H1 (cell line): ENCODE results near the gene SSNA1. TPM values are rescaled to one million over a fixed set of nuclear protein-coding genes. Genes with fewer than 3 reads are reported as not detected.

Experiments
- CREB1 ChIP-seq: IDR thresholded peaks from 2 replicates; pipeline ENCODE4 v1.6.1; 2012; ENCODE audit warnings: inconsistent platforms
- GTF2F1 ChIP-seq: IDR thresholded peaks from 2 replicates; pipeline ENCODE4 v1.6.1; 2012; ENCODE audit warnings: low read depth, low read length, improper control_type of control experiment, borderline replicate concordance
- HDAC2 ChIP-seq, 2 experiments: fragments of 300-600 bp in 1 of 2; sonication (generic) in 1 of 2; IDR thresholded peaks; 2 replicates each; pipeline ENCODE4 v1.6.1; 2011 to 2012; ENCODE audit warnings: low read depth in 2 of 2, low read length in 2 of 2, mild to moderate bottlenecking in 2 of 2, moderate library complexity in 2 of 2, borderline replicate concordance in 1 of 2, inconsistent platforms in 1 of 2
- HDAC6 ChIP-seq: IDR thresholded peaks from one replicate; pipeline ENCODE4 v1.7.1; 2012; ENCODE audit warnings: low read depth, mild to moderate bottlenecking, inconsistent platforms, low read length, moderate library complexity
- JUN ChIP-seq: IDR thresholded peaks from 2 replicates; pipeline ENCODE4 v1.6.1; 2011; ENCODE audit warnings: low read depth, mild to moderate bottlenecking, improper control_type of control experiment, low read length
- JUND ChIP-seq: IDR thresholded peaks from 2 replicates; pipeline ENCODE4 v1.6.1; 2011; ENCODE audit warnings: mild to moderate bottlenecking, improper control_type of control experiment, low read length
- KDM4A ChIP-seq: IDR thresholded peaks from one replicate; pipeline ENCODE4 v1.7.1; 2012; ENCODE audit warnings: low read depth, mild to moderate bottlenecking, moderate library complexity, low read length, inconsistent platforms; ENCODE audit not compliant: severe bottlenecking
- RXRA ChIP-seq: IDR thresholded peaks from 2 replicates; pipeline ENCODE4 v1.6.1; 2011; ENCODE audit warnings: low read depth, mild to moderate bottlenecking, low read length, moderate library complexity; ENCODE audit not compliant: insufficient read depth
- SP4 ChIP-seq: IDR thresholded peaks from 2 replicates; pipeline ENCODE4 v1.6.1; 2012; ENCODE audit warnings: low read length, inconsistent platforms
- ZNF274 ChIP-seq: IDR thresholded peaks from 2 replicates; pipeline ENCODE4 v1.7.0; 2012; ENCODE audit warnings: low read length, borderline replicate concordance; ENCODE audit errors: extremely low read depth
- polyA plus RNA-seq, 7 experiments: library from polyadenylated mRNA; depleted of rRNA in 3 of 7; stranded (reverse) in 5 of 7; unstranded in 2 of 7; fragments of >200 nt in 5 of 7; fragments of 200-250 nt in 2 of 7; gene quantifications; 1 replicate in 5 of 7; 2 replicates in 1 of 7; 4 replicates in 1 of 7; pipeline versions ENCODE4 v1.2.1 to v1.2.3, GENCODE V29; 2011 to 2013; ENCODE audit warnings: missing spikeins in 2 of 7, mixed read lengths in 2 of 7
- total RNA-seq: library from RNA; stranded (reverse); fragmentation: NEBNext Ultra II Directional; extraction: Animal tissue kit (Norgen Biotek cat#: 25700); gene quantifications from 2 replicates; pipeline ENCODE4 v1.2.1, GENCODE V29; 2021

SSNA1 gene
- total and polyA plus RNA-seq, 2 of the 8 experiments (the other 6 are each of a cell fraction or from before 2014, with no cell fraction given): 87.3 to 157 TPM

GRCh38 chr9:137169896-137170358 is 18.5 kb upstream of the SSNA1 start, which contains the start of gene LRRC26 (continued):
- TF ChIP-seq CREB1 (no peak), HDAC6 (no peak), HDAC2 (IDR thresholded peaks at IDR 0.05; ENCODE audit: borderline replicate concordance in 1 of 2, low read depth in 2 of 2, low read length in 2 of 2) (no peak), JUN (no peak), GTF2F1 (no peak), KDM4A (no peak), JUND (no peak), RXRA (no peak), SP4 (no peak), ZNF274 (no peak)
